SKM-1 treated with dmso at 0.1 percent for 144 hours (cell line): Measurements from ENCODE around the gene PLB1.
"Not testable (repeated sequence)": the region's sequence is repeated elsewhere in the genome, so short reads cannot be mapped to it uniquely, and the experiment has no call there.

ENCODE experiments used
- DNase-seq: peaks from one replicate; lab custom pipeline; 2025; ENCODE audit not compliant: unreplicated experiment; lab: John Stamatoyannopoulos, UW

Gene PLB1

DNA sequence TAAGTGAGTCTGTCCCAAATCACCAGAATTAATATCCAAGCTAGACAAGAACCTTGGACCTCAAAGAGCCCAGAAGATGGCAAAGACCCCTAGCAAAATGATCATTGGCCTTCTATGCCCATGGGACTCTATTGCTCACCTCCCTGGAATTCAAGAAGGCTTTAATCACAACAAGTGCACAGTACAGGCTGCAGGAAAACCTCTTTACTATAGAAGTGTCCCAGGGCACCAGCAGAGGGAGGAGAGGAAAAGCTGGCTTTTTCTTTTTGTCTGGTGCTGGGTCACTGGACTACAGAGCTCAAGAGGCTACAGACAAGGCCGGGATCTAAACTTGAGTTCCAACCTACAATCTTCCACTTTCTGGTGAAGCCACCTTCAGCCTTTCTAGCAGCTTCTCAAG lies 167.5 kb downstream of the PLB1 start:
- DNase-seq = no peak

DNA sequence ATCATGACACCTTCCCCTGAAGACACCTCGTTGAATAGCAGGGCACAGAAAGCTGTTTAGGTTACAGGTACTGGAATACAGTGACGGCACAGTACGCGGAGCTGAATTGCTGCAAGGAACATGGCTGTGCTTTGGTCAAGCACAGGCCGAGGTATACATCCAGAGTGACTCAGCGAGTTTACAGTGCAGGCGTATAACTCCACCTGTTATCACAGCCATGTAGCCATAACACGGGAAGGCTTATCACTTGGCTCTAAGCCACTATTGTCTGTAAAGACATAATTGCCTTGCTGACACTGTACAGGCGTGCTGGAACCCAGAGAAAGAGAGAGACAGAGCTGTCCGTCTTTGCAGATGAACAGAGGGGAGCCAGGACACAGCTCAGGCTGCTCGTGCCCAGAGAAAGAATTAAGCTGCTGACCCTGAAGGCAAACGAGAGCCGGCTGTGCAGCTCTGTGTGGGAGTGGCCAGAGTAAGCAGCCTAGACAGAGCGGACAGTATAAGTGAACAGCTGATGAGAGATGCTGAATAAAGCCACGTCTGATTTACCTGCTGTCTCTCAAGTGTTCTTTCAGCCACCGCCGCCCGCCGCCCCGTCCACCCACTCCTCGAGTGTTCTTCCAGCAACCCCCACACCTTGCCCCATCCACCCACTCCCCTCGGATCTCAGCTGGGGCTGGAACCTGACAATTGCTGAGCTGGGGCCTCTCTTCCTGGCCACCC lies 168.4 kb downstream of the PLB1 start:
- no peak for DNase-seq

DNA sequence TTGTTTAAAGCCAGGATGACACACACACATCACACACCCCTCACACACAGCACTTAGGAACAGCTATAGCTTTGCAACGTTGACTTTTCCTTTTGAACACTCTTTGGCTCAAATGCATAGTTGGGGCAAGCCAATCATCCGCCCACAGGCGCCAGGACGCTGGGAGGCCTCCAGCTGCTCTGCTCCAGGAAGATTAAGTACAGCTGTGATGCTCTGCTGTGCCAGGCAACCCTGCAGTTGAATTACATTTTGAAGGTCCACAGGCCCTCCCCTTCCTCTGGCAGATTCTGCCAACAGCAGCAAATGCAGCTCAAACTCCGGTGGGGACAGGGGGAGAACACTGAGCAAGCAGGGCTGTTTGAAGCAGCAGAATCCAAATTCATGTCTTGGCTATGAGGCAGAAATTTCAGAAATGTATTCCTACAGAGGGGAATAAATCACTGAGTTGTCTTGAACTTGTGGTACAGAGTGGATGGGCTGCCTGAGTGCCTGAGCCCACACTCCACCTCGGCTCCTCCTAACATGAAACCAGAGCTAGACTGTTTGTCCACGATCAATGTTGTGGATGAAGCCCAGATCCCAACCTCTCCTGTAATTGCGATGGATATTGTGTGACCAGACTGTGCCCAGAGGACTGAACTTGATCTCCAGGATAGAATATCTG lies 169.3 kb downstream of the PLB1 start:
- no peak for DNase-seq

DNA sequence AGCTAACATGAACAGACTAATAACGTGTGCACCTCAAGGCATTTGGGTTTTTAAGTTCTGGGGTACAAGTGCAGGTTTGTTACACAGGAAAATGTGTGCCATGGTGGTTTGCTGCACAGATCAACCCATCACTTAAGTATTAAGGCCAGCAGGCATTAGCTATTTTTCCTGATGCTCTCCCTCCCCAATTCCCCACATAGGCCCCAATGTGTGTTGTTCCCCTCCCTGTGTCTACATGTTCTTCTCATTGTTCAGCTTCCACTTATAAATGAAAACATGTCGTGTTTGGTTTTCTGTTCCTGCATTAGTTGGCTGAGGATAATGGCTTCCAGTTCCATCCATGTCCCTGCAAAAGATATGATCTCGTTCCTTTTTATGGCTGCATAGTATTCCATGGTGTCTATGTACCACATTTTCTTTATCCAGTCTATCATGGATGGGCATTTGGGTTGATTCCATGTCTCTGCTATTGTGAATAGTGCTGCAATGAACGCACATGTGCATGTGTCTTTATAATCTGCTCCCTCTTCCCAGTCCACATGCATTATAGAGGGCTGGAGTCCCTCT lies 170.0 kb downstream of the PLB1 start:
- not testable (repeated sequence) for DNase-seq

DNA sequence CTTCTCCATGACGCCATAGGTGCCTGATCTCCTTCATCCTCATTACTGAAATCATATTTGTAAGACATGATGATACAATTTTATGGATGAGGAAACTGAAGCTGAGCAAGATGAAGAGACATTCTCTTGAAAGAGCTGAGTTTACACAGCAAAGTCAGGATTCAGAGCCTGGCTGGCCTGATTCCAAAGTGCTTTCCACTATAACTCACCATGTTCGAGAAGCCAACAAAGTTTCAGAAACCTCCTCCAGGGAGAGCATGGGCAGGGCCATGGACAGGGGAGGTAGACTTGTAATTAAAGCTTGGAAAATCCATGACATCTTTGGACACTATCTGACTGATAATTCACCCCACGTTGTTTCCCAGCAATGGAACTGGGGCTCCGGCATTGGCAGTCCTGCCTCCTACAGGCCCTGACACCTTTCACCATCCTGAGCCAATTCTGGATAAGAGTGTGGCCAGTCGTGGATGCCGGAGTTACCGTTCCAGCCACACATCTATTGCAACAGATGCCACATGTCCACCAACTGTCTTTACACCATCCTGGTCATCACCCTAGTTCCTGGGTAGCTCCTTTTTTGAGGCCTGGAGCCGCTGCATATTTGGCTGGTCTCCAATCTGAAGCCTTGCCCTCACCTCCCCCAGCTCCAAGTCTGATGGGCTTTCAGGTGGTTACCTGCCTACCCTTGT lies 170.8 kb downstream of the PLB1 start:
- DNase-seq = no peak

DNA sequence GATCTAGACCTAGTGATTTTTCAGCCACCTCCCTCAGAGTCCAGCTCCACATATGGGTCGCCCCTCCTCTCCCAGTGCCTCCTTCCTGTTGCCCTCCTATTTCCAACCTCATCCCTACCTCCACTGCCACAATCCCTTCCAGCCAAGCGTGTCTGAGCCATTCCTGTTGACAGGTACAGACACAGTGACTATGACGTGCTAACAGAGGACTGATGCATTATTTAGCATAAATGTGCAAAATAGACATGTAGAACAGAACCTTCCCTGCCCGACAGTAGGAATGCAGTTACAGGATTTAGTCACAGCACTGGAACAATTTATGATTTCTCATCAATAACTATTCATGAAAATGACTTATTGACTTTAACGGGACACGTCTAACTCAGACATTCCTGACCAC lies 171.4 kb downstream of the PLB1 start:
- no peak for DNase-seq

DNA sequence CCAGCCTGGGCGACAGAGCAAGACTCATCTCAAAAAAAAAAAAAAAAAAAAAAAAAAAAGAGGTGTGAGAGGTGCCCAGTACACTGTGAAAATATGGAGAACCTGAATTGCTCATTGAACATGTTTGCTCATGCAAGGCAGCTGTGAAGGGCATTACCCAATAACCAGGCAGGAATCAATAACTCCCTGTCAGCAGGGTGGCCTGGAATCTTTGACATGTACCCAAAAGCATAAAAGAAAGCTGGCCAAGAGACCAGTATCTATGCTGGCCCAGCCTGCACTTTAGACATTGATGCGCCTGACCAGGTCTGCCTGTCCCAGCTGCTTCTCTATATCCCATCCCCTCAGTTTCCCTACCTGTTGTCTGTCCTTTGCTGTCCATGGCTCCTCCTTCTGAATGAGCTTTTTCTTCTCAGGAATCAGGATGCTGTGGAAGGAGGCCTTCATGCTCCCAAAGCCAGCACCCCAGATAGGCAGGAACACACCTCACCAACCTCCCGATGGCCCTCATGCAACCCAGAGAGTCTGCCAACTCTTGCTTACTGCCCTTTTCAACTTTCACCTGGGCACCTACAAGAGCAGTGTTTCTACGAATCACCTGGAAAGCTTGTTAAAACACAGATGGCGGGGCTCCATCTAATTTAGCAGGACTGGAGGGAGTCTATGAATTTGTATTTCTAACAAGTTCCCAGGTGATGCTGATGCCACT lies 172.4 kb downstream of the PLB1 start:
- DNase-seq = no peak

DNA sequence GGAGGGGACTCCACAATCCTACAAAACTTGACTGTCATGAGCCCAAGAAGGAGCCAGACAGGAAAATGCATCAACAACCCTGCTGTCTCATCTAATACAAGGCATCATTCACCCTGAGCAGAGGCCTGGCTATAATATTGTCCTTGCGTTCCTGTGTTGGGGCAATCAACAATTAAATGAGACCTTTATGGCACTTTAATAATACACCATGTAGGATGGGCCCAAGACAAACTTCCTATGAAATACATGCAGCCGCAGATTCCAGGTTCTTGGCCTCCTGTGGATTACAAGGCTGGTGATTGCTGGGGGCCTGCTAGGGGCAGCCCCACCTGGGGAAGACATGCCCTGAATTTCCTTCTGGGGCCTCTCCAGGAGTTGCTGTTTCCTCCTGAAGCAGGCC lies 173.0 kb downstream of the PLB1 start:
- DNase-seq = no peak

DNA sequence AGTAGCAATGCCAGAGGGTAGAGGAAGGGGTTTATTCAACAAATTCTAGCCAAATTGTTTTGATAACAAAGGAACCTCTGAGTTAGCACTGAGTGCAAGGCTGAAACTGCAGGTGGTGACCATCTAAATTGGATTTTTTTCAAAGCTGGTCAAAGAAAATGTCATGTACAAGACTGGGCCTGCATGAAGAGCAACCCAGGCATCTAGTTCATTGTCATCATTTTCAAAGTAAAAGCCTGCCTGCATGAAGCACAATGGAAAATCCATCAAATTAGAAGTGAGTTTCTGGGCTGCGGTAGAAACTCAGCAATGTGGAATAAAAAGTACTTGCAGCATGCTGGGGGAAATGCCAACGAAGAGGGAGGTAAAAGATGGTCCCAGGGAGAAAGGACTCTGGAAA lies 175.0 kb downstream of the PLB1 start:
- DNase-seq = no peak

DNA sequence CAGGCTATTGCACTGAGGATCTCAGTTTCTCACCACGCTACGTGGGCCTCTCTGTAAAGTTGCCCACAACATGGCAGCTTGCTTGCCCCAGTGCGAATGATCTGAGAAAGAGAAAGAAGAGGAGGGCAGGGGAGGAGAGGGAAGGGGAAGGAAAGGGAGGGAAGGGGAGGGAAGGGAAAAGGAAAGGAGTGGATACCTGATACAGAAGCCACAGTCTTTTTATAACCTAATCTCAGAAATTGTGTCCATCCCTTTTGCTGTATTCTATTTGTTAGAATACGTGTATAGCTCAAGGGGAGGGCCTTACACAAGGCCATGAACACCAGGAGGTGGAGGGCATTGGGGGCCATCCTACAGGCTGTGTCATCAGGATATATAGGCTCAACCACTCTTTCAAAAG lies 177.5 kb downstream of the PLB1 start:
- no peak for DNase-seq

DNA sequence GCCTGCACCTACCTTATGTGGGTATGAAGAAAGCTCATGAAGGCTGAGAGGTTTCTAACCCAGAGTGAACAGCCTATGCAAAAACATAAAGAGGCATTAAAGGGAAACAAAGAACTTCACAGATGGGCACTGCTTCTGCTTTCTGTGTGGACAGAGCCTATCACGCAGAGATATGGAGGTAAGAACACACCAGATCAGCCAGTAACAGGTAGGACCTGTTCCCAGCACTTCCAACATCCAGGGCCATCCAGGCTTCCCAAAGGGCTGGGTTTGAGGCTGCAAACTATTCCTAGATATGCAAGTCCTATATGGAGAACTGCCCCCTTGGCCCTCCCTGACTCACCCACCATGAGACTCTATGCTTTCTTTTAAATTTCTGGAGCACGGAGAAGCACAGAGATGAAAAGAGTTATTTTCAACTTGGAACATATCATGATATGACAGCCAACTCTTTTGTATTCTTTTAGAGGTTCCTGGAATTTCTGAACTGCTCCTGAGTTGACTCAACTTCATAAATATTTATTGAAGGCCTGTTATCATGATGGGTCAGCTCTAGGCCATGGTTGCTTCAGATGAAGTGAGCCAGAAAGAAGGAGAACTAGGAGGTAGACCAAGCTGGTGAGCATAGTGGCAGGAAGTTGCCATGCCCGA lies 178.3 kb downstream of the PLB1 start:
- no peak for DNase-seq

DNA sequence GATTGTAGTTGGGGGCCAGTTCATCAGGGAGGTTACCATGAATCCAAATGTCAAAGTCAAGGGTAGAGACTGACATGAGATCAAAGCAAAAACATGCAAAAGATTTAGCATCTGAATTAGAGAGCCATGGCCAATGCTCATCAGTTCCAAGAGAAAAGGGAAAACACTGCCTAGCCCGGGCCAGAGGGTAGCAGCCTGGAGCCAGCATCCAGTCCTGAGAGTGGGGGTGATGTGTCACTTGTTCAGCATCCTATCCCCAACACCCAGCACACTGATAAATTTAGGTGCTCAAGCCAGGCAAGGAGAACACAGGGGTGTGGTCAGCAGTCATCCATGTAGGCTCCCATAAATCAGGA lies 178.8 kb downstream of the PLB1 start:
- no peak for DNase-seq

DNA sequence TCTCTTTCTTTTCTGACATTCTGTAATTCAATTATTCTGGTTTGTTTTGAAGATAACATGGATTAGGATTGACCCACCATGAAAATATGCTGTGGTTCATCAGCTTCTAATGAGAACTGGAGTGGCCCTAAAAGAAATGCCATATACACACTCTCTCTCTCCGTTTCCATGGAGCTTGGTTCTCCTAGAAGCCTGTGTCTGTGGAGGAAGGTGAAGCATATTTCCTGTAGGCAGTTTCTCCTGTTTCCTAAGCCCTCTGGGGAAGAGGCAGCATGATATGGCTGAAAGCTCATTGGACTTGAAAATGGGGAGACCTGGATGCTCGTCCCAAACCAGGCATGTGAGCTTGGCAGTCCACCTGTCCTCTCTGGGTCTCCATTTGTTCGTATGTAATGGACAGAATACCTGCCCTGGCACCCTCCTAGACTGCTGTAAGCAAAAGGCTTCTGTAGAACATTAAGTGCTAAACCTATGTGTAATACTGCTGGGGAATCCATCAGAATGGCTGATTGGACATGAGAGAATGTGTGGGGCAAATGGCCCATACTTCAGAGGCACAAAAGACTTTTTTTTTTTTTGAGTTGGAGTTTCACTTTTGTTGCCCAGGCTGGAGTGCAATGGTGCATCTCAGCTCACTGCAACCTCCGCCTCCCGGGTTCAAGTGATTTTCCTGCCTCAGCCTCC lies 180.4 kb downstream of the PLB1 start:
- DNase-seq = no peak

DNA sequence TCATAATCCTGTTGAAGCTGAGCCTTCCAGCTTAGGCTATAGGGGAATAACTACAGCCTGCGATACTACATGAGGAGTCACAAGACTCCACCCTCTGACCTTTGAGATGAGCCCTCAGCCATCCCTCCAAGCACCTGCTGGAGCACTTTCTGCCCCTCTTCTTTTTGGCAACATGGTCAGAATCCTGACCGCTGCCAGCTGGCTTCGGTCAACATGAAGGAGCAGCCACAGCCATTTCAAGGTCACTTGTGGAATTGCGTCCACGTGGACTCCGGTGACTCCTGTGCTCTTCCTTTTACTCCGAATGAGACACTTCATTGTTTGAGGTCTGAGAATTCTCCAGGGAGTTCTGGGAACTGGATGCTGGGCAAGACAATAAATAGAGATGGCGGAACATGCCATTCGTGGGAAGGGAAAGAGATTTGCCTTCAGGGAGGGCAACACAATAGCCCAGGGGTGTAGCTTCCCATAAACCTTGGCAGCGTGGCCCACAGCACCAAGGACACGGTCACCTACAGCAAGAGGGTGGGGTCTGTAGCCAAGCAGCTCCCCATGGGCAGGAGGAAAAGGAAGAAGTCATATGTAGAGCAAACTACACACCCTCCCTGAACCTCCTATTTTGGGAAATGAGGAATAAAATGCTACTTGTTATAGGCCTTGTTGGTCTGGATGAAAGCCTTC lies 182.5 kb downstream of the PLB1 start:
- DNase-seq = no peak

DNA sequence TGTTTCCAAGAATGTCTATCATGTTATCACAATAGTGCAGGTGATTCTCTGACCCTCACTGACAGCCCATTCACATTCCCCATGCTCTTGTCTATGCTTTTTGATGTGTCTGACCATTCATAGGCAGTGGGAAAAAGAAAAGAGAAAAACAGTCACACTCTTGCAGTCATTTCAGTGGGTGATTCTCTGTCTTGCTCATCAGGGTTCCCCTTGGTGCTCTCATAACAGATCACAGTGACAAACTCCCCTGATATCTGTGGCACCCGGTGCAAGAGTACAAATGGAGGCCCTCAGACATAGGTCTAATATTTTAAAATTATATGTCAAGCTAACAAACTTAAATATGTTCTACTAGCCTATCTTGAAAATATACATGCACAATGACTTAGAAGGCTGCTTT lies 183.1 kb downstream of the PLB1 start:
- no peak for DNase-seq

DNA sequence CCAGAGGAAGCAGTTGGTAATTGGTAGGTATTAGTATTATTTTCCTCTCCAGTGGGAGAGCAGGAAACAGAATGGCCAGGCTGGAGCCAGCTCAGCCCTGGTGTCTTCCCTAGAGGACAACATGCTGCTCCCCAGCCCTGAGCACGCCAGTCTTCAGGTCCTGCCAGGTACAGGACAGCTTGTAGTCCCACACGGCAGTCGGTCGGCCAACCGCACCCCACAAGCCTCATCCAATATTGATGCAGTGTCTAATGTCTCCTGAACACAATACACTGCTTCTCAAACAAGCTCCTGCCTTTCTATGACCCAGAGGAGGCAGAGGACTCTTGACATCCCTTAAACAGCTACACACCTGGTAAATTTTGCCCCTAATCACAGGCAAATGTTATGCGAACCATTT lies 184.8 kb downstream of the PLB1 start:
- DNase-seq = no peak

DNA sequence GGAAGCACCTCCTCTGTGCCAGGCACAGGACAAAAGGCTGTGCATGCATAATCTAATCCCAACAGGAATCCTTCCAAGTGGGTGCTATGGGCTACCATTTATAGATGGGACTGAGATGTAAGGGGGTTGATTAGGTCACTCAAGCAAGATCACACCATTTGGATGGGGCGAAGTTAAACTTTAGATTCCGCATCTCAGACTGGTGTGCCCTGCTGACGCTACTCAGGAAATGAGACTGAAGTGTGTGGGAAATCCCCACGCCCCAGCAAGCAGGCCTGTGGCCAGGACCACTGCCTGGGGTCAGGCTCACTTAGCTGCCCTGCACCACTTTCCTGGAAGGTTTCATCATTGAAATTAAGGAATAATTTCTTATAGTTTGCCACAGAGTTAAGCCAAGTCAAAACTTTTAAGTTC lies 185.3 kb downstream of the PLB1 start:
- DNase-seq = no peak

DNA sequence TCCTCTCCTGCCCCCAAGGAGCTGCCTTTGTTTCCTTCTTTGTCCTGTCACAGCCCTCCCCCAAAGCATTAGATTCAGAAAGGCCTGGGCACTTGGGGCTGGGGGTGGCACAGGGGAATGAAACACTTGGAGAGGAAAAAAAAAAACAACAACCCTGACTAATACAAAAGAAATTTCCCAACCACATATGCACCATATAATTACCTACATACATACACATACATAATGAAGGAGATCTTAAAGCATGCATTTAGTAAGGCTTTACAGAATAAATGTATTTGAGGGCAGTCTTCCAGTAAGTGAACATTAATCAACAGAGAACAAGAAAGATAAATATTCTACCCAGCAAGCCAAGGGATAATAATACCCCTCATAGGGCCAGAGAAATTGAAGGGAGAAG lies 185.7 kb downstream of the PLB1 start:
- DNase-seq = no peak

DNA sequence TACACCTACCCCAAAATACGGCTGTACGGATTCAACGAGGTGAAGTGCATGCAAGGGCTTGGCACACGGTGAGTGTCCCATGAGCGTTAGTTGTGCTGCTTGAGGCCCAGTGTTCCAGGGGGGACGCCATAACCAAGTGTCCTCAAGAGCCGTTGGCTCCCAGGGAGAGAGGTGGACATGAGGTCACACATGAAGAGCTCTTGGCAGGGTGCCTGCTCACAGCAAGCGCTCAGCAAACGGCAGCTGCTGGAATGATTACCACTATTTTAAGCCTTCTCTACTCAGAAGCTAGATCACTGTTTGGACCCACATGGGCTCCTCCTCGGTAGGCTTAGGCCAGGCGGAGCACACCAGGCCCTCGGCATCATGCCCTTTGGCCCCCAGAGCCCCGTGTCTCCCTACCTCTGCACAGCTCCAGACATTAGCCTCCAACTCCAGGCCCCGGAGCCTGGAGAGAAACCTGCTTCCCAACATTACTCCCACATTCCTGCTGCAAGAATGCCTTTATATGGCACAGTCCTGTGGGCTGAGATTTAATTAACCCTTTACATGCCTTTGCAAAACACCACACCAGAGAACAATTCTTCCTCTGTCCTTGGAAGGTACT lies 187.3 kb downstream of the PLB1 start:
- DNase-seq = no peak
